IPS DF 4.7 (cell line): ENCODE measurements around the gene ZNF559.
A peak's percentile ranks its signal among the peaks of the same experiment; 100 is the strongest.
"Not testable (repeated sequence)": the region's sequence is repeated elsewhere in the genome, so short reads cannot be mapped to it uniquely, and the experiment has no call there.

Experiments used
- DNase-seq: peaks from one replicate; pipeline ENCODE4 v3.0.0-alpha.2; 2013; ENCODE audit warnings: low spot score; ENCODE audit errors: extremely low read depth

The ZNF559 gene

GRCh38 chr19:9323919-9324583 lies at the start of gene ZNF559:
ZNF559 (plus strand) TSS chr19:9324179; CDS start chr19:9338550, 14,371 bp downstream.
- peak; percentile 58 for DNase-seq

- not testable (repeated sequence) for DNase-seq
Measured at GRCh38 chr19:9283485-9283884, 40.5 kb upstream of the ZNF559 start.

GRCh38 chr19:9289231-9289884 lies 34.6 kb upstream of the ZNF559 start:
- DNase-seq: no peak

GRCh38 chr19:9295411-9295849 lies 28.5 kb upstream of the ZNF559 start:
- no peak for DNase-seq

- no peak for DNase-seq
Measured at GRCh38 chr19:9296336-9296735, 27.6 kb upstream of the ZNF559 start.

- no peak for DNase-seq
Measured at GRCh38 chr19:9306443-9306842, 17.5 kb upstream of the ZNF559 start.

- DNase-seq: no peak
Measured at GRCh38 chr19:9308091-9308770, 15.7 kb upstream of the ZNF559 start.

- DNase-seq: peak; percentile 90
Measured at GRCh38 chr19:9309139-9309973, 14.6 kb upstream of the ZNF559 start, which contains the start of gene ZNF699. ZNF699 (minus strand) TSS chr19:9309838; CDS start chr19:9305119, 4,719 bp downstream.

- peak; percentile 64 for DNase-seq
Measured at GRCh38 chr19:9309974-9310446, 14.0 kb upstream of the ZNF559 start.

- no peak for DNase-seq
Measured at GRCh38 chr19:9313756-9314155, 10.2 kb upstream of the ZNF559 start.

- no peak for DNase-seq
Measured at GRCh38 chr19:9321338-9321737, 2.6 kb upstream of the ZNF559 start.

- not testable (repeated sequence) for DNase-seq
Measured at GRCh38 chr19:9321756-9322155, 2.2 kb upstream of the ZNF559 start.

GRCh38 chr19:9322201-9322600 lies 1.8 kb upstream of the ZNF559 start:
- not testable (repeated sequence) for DNase-seq

- peak; percentile 51 for DNase-seq
Measured at GRCh38 chr19:9323557-9323918, 441 bp upstream of the ZNF559 start.

GRCh38 chr19:9324584-9324962 lies 594 bp downstream of the ZNF559 start:
- DNase-seq: no peak

GRCh38 chr19:9329999-9330398 lies 6.0 kb downstream of the ZNF559 start:
- DNase-seq: no peak

- DNase-seq: no peak
Measured at GRCh38 chr19:9342610-9343304, 18.8 kb downstream of the ZNF559 start.

- no peak for DNase-seq
Measured at GRCh38 chr19:9345005-9345404, 21.0 kb downstream of the ZNF559 start.

- no peak for DNase-seq
Measured at GRCh38 chr19:9348253-9348652, 24.3 kb downstream of the ZNF559 start.

GRCh38 chr19:9348671-9349070 lies 24.7 kb downstream of the ZNF559 start:
- no peak for DNase-seq

- DNase-seq: no peak
Measured at GRCh38 chr19:9352505-9352904, 28.5 kb downstream of the ZNF559 start.
